ENCODE results near the gene KRCC1.

DNA sequence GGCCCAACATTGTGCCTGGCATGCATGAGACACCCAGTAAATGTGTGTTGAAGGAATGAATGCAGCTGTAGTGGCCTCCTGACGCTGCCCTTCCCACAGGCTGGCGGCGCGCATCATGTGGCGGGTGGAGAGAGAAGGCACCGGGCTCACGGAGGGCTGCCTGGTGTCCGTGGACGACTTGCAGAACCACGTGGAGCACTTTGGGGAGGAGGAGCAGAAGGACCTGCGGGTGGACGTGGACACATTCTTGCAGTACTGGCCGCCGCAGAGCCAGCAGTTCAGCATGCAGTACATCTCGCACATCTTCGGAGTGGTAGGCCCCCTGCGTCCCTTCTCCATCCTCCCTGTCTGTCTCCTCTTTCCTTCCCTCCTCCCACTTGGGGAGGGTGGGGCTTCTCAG, 32.2 kb upstream of the KRCC1 start:
- no peak for TF ChIP-seq POLR2A (IDR thresholded peaks at IDR 0.05)
- TF ChIP-seq, protein P1, sequence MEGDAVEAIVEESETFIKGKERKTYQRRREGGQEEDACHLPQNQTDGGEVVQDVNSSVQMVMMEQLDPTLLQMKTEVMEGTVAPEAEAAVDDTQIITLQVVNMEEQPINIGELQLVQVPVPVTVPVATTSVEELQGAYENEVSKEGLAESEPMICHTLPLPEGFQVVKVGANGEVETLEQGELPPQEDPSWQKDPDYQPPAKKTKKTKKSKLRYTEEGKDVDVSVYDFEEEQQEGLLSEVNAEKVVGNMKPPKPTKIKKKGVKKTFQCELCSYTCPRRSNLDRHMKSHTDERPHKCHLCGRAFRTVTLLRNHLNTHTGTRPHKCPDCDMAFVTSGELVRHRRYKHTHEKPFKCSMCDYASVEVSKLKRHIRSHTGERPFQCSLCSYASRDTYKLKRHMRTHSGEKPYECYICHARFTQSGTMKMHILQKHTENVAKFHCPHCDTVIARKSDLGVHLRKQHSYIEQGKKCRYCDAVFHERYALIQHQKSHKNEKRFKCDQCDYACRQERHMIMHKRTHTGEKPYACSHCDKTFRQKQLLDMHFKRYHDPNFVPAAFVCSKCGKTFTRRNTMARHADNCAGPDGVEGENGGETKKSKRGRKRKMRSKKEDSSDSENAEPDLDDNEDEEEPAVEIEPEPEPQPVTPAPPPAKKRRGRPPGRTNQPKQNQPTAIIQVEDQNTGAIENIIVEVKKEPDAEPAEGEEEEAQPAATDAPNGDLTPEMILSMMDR (IDR thresholded peaks at IDR 0.05): no peak
